Measurements from ENCODE around the gene NPHP4. TPM values are rescaled to one million over a fixed set of nuclear protein-coding genes. Genes with fewer than 3 reads are reported as not detected.

NPHP4 gene
- total and polyA plus RNA-seq, 2 donors = 5.1 to 6.8 TPM

- Histone ChIP-seq H3K27ac (ENCODE audit: low read depth) (no peak overlapping the region), H3K4me1 (ENCODE audit: insufficient read depth) (no peaks in the 10 kb centered on the region), H3K4me3 (ENCODE audit: low read depth, low read length) (no peak overlapping the region), H3K36me3 (ENCODE audit: insufficient read depth) (no peaks in the 10 kb centered on the region)
- WGBS = 56% methylated on average over 2 of the region's 2 CpGs
- DNase-seq (ENCODE audit: extremely low spot score) = no peak
Observed at GRCh38 chr1:5815211-5815610, 177.0 kb downstream of the NPHP4 start.

GRCh38 chr1:5814046-5814619 is 178.1 kb downstream of the NPHP4 start:
- H3K4me1 ChIP-seq (ENCODE audit: insufficient read depth) = no peaks in the 10 kb centered on the region
- H3K4me3 ChIP-seq (ENCODE audit: low read depth, low read length) = no peak overlapping the region
- H3K36me3 ChIP-seq (ENCODE audit: insufficient read depth) = no peaks in the 10 kb centered on the region
- DNase-seq (ENCODE audit: extremely low spot score) = no peak
- 60% methylated on average over 25 of the region's 25 CpGs for WGBS
- H3K27ac ChIP-seq (ENCODE audit: low read depth) = no peak overlapping the region

GRCh38 chr1:5813480-5813879 is 178.7 kb downstream of the NPHP4 start:
- H3K4me3 ChIP-seq (ENCODE audit: low read depth, low read length) = no peak overlapping the region
- WGBS = 72% methylated on average over 7 of the region's 8 CpGs

More at GRCh38 chr1:5813480-5813879, 178.7 kb downstream of the NPHP4 start:
- no peak for DNase-seq (ENCODE audit: extremely low spot score)
- H3K36me3 ChIP-seq (ENCODE audit: insufficient read depth) = no peaks in the 10 kb centered on the region
- H3K27ac ChIP-seq (ENCODE audit: low read depth) = no peak overlapping the region
- H3K4me1 ChIP-seq (ENCODE audit: insufficient read depth) = no peaks in the 10 kb centered on the region

Small RNA genes within 50 kb of the gene (small RNA-seq; reads per million reads assigned to genes)
- not detected for gene MIR4689

Other genes starting within 250 kb of the NPHP4 start
- 3.8 TPM for gene KCNAB2, start 53.5 kb upstream of the NPHP4 start, total RNA-seq
- 13.0 TPM for gene KCNAB2, start 53.5 kb upstream of the NPHP4 start, polyA plus RNA-seq
- 0.53 TPM for gene CHD5, start 187.9 kb upstream of the NPHP4 start, total RNA-seq
- 1.6 TPM for gene CHD5, start 187.9 kb upstream of the NPHP4 start, polyA plus RNA-seq
- 229 TPM for gene RPL22, start 207.2 kb upstream of the NPHP4 start, total RNA-seq
- 509 TPM for gene RPL22, start 207.2 kb upstream of the NPHP4 start, polyA plus RNA-seq
- 12.8 TPM for gene RNF207, start 213.7 kb upstream of the NPHP4 start, total RNA-seq
- gene RNF207, start 213.7 kb upstream of the NPHP4 start, polyA plus RNA-seq = 14.1 TPM
- 61.6 TPM for gene ICMT, start 243.5 kb upstream of the NPHP4 start, total RNA-seq
- 46.3 TPM for gene ICMT, start 243.5 kb upstream of the NPHP4 start, polyA plus RNA-seq

Data from urinary bladder (tissue), 4 donors.